ENCODE measurements around the gene SUMF1.
"Not testable (repeated sequence)": the region's sequence is repeated elsewhere in the genome, so short reads cannot be mapped to it uniquely, and the experiment has no call there.

The SUMF1 gene

DNA sequence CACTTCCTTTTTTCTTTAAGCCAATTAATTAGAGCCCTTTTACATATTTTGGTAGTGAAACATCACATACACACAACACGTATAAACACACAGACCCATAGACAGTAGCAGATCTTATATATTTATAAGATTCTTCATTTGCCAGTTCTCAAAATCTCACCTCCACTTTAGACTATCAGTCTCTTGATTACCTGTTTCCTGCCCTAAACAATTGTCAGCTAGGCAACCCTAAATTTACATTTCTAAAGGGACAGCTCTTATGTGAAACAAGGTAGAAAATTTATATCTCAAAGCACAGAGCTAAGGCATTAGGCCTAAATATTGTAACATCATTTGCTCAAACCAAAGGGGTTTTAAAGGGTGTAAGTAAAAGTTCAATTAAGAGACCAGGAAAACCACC is 135.0 kb downstream of the SUMF1 start:
- Histone ChIP-seq H3K27me3 (ENCODE audit: low read depth, low read length) (no peaks in the 10 kb centered on the region), H3K36me3 (ENCODE audit: control insufficient read depth in 1 of 2, insufficient read depth in 2 of 2, low read length in 2 of 2) (peaks cover 0 to 1% of the 10 kb centered on the region in 2 donors), H3K27ac (ENCODE audit: low read length) (no peak overlapping the region), H3K4me1 (ENCODE audit: control insufficient read depth in 1 of 2, insufficient read depth in 2 of 2, low read length in 2 of 2) (no peaks in the 10 kb centered on the region), H3K4me3 (ENCODE audit: low read depth in 1 of 2, low read length in 2 of 2) (no peak overlapping the region), H3K9me3 (ENCODE audit: control insufficient read depth in 1 of 2, low read length in 2 of 2) (no peaks in the 10 kb centered on the region)

DNA sequence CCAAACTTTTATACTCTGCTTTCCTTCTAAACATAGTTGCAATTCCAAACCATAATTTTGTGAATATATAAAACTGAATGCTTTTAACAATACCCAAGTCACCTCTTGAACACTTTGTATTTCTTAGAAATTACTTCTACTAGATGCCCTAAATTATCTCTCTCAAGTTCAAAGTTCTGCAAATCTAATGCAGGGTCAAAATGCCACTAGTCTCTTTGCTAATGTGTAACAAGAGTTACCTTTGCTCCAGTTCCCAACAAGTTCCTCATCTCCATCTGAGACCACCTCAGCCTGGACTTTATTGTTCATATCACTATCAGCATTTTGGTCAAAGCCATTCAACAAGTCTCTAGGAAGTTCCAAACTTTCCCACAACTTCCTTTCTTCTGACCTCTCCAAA is 137.3 kb downstream of the SUMF1 start:
- H3K4me1 ChIP-seq (ENCODE audit: control insufficient read depth in 1 of 2, insufficient read depth in 2 of 2, low read length in 2 of 2); H3K4me3 ChIP-seq (ENCODE audit: low read depth in 1 of 2, low read length in 2 of 2); H3K27ac ChIP-seq (ENCODE audit: low read length); H3K9me3 ChIP-seq (ENCODE audit: control insufficient read depth in 1 of 2, low read length in 2 of 2); H3K36me3 ChIP-seq (ENCODE audit: control insufficient read depth in 1 of 2, insufficient read depth in 2 of 2, low read length in 2 of 2); H3K27me3 ChIP-seq (ENCODE audit: low read depth, low read length): not testable (repeated sequence)

DNA sequence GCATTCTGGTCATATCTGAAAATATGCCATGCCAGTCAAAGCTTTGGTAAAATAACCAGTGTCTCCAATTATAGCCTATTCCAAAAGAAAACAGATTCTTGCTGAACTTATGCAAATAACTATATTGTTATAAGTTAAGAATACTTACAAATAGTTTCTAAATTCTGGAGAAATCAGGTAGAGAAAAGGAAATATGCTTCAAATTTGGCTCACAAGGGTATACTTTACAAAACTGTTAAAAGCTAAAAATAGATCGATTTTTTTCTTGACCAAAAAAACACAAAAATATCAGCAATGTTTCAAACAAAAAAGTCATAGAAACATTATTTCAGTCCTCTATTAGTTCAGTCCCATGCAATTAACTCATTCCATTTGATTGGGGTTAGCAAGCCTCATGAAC is 140.2 kb downstream of the SUMF1 start:
- H3K9me3 ChIP-seq (ENCODE audit: control insufficient read depth in 1 of 2, low read length in 2 of 2), result no peaks in the 10 kb centered on the region
- H3K4me3 ChIP-seq (ENCODE audit: low read depth in 1 of 2, low read length in 2 of 2), result no peak overlapping the region
- peaks cover 0 to 3% of the 10 kb centered on the region in 2 donors for H3K36me3 ChIP-seq (ENCODE audit: control insufficient read depth in 1 of 2, insufficient read depth in 2 of 2, low read length in 2 of 2)
- no peak overlapping the region for H3K27ac ChIP-seq (ENCODE audit: low read length)
- no peaks in the 10 kb centered on the region for H3K27me3 ChIP-seq (ENCODE audit: low read depth, low read length)
- no peaks in the 10 kb centered on the region for H3K4me1 ChIP-seq (ENCODE audit: control insufficient read depth in 1 of 2, insufficient read depth in 2 of 2, low read length in 2 of 2)

DNA sequence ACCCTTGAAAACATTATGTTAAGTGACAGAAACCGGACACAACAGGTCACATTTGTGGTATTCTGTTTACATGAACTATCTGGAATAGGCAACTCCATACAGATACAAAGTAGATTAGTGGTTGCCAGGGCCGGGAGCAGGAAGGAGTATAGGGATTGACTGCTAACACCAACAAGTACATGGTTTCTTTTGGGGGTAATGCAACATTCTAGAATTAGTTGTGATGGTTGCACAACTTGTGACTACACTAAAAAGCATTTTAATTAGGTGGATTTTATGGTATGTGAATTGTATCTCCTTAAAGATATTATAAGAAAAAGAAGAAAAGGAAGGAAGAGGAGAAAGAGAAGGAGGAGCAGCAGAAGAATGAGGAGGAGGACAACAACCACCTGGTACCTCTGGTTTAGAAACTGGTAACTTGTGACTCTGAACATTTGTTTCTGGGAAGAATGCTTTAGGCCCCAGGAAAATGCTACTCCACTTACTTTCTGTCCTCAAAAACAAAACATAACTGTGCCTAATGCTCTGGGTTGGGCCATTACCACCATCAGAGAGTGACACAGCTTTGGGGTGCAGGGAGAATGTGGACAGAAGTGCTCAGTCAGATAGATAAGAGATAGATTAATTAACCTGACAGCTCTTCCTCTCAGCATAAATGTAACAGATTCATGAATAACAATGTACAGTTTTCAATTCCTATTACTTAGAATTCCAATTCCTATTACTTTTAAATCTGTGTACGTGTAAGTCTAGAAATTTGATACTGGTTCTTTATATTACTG is 143.6 kb downstream of the SUMF1 start:
- no peaks in the 10 kb centered on the region for H3K9me3 ChIP-seq (ENCODE audit: control insufficient read depth in 1 of 2, low read length in 2 of 2)
- H3K27me3 ChIP-seq (ENCODE audit: low read depth, low read length), result no peaks in the 10 kb centered on the region
- no peak overlapping the region for H3K4me3 ChIP-seq (ENCODE audit: low read depth in 1 of 2, low read length in 2 of 2)
- H3K4me1 ChIP-seq (ENCODE audit: control insufficient read depth in 1 of 2, insufficient read depth in 2 of 2, low read length in 2 of 2), result peaks cover 0 to 4% of the 10 kb centered on the region in 2 donors
- no peak overlapping the region for H3K27ac ChIP-seq (ENCODE audit: low read length)
- H3K36me3 ChIP-seq (ENCODE audit: control insufficient read depth in 1 of 2, insufficient read depth in 2 of 2, low read length in 2 of 2), result peaks cover 0 to 3% of the 10 kb centered on the region in 2 donors

DNA sequence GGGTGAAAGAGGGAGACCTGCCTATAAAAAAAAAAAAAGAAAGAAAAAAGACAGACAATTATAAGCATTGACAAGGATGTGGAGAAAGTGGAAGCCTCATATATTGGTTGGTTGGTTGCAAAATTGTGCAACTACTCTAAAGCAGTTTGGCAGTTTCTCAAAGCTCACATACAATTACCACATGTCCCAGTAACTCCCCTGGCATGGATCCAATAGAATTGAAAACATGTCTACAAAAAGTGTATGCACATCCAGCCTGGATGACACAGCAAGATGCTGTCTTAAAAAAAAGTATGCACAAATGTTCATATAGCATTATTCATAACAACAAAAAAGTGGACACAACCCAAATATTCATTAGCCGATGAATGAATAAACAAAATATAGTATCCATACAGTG is 144.4 kb downstream of the SUMF1 start:
- Histone ChIP-seq H3K27ac (ENCODE audit: low read length) (no peak overlapping the region), H3K4me3 (ENCODE audit: low read depth in 1 of 2, low read length in 2 of 2) (no peak overlapping the region), H3K9me3 (ENCODE audit: control insufficient read depth in 1 of 2, low read length in 2 of 2) (no peaks in the 10 kb centered on the region), H3K36me3 (ENCODE audit: control insufficient read depth in 1 of 2, insufficient read depth in 2 of 2, low read length in 2 of 2) (peaks cover 0 to 3% of the 10 kb centered on the region in 2 donors), H3K4me1 (ENCODE audit: control insufficient read depth in 1 of 2, insufficient read depth in 2 of 2, low read length in 2 of 2) (peaks cover 0 to 4% of the 10 kb centered on the region in 2 donors), H3K27me3 (ENCODE audit: low read depth, low read length) (no peaks in the 10 kb centered on the region)

DNA sequence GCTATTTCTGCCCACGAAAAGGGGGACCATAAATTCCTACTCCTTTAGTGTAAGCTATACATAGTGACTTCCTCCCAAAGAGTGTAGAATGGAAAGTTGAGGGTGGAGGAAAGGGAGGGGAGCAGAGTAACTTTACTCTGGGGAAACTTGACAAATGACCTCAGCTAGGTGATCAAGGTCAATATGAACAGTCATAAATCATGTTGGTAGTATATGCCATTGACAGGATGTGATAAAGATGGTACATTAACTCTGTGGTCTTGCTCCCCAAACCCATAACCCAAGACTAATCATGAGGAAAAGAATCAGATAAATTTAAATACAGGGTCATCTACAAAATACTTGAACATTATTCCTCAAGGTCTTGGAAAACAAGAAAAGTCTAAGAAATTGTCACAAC is 145.3 kb downstream of the SUMF1 start:
- no peak overlapping the region for H3K27ac ChIP-seq (ENCODE audit: low read length)
- H3K27me3 ChIP-seq (ENCODE audit: low read depth, low read length), result no peaks in the 10 kb centered on the region
- peaks cover 0 to 1% of the 10 kb centered on the region in 2 donors for H3K36me3 ChIP-seq (ENCODE audit: control insufficient read depth in 1 of 2, insufficient read depth in 2 of 2, low read length in 2 of 2)
- no peak overlapping the region for H3K4me3 ChIP-seq (ENCODE audit: low read depth in 1 of 2, low read length in 2 of 2)
- H3K4me1 ChIP-seq (ENCODE audit: control insufficient read depth in 1 of 2, insufficient read depth in 2 of 2, low read length in 2 of 2), result peaks cover 0 to 4% of the 10 kb centered on the region in 2 donors
- H3K9me3 ChIP-seq (ENCODE audit: control insufficient read depth in 1 of 2, low read length in 2 of 2), result no peaks in the 10 kb centered on the region

DNA sequence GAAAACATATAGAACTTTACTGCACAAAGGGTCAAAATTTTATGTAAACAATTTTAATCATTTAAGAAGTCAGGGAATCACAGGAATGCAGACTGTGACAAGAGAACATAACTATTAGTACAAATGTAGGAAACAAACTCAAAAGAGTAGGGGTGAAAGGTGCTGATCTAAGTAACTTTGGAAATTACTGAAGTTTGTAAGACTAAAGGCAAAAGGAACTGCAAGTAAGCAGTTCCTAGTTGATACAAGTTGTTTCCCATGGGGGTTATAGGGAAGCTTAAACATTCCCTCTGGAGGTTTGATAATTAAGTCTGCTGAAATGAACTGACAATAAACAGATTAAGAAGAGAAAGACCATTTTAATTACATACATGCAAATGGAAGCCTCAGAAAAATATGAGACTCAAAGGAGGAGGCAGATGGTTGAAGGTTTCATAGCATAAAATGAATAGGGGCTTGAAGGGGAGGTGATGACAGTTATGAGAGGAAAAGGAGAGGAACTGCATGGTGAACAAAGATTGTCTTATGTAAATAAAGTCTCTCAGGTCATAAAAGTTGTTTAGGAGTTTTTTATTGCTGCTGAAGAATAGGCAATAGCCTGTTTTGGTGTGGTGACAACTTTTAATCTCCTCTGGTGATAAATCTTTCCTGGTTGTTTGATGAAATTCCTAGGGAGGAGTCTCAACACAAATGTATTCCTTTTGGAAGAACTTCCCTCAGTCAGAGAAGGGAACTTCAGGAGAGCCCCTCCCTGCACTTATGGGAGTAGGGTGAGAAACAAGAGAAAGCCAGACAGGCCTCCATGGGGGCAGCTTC is 146.8 kb downstream of the SUMF1 start:
- H3K27me3 ChIP-seq (ENCODE audit: low read depth, low read length), result no peaks in the 10 kb centered on the region
- H3K4me1 ChIP-seq (ENCODE audit: control insufficient read depth in 1 of 2, insufficient read depth in 2 of 2, low read length in 2 of 2), result peaks cover 0 to 4% of the 10 kb centered on the region in 2 donors
- H3K36me3 ChIP-seq (ENCODE audit: control insufficient read depth in 1 of 2, insufficient read depth in 2 of 2, low read length in 2 of 2), result peaks cover 0 to 8% of the 10 kb centered on the region in 2 donors
- H3K27ac ChIP-seq (ENCODE audit: low read length), result no peak overlapping the region
- no peak overlapping the region for H3K4me3 ChIP-seq (ENCODE audit: low read depth in 1 of 2, low read length in 2 of 2)
- no peaks in the 10 kb centered on the region for H3K9me3 ChIP-seq (ENCODE audit: control insufficient read depth in 1 of 2, low read length in 2 of 2)

DNA sequence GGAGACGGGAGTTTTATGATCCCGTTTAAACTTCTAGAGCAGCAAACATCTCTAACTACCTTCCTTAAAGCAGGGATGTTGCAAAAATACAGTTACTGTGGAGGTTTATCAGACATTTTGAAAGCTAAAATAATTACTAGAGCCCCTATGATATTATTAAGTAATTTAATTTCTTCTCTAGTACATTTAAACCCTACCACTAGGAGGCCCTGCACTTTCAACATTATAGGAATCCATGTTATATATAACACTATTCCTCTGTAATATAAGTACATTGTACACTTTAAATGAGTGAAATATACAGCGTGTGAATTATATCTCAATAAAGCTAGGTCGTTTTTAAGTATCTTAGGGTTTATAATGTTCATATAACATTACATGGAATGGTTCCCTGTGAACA is 152.4 kb downstream of the SUMF1 start:
- Histone ChIP-seq H3K9me3 (ENCODE audit: control insufficient read depth in 1 of 2, low read length in 2 of 2) (no peaks in the 10 kb centered on the region), H3K27ac (ENCODE audit: low read length) (no peak overlapping the region), H3K4me3 (ENCODE audit: low read depth in 1 of 2, low read length in 2 of 2) (no peak overlapping the region), H3K27me3 (ENCODE audit: low read depth, low read length) (no peaks in the 10 kb centered on the region), H3K4me1 (ENCODE audit: control insufficient read depth in 1 of 2, insufficient read depth in 2 of 2, low read length in 2 of 2) (no peaks in the 10 kb centered on the region), H3K36me3 (ENCODE audit: control insufficient read depth in 1 of 2, insufficient read depth in 2 of 2, low read length in 2 of 2) (peaks cover 8% of the 10 kb centered on the region in 2 donors)

DNA sequence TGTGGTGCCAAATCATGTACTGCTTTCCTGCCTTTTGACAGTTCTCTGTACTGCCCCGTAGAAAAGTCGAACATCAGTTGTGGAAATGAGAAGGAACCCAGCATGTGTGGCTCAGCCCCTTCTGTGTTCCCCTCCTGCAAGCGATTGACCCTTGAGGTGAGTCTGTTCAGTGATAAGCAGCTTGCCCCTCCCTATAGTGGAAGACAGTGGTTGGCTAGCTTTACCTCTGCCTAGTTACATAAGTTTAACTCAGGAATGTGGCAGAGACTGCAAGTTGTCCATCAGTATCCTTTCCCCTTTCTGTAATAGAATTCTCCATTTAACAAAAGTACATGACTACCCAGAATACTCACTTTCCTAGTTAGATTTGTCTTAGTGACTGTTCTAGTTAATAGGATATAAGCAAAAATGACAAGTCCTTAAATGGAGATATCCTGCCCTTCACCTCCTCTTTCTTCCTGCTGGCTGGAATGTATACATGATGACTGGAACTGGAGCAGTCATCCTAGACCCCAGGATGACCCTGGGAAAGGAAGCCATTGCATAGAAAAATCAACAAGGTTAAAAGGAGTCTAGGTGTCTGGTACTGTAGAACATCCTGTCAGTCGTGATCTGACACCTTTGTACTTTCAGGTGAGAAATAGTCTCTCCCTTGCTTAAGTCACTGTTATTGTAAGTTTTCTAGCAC is 153.3 kb downstream of the SUMF1 start:
- Histone ChIP-seq H3K27me3 (ENCODE audit: low read depth, low read length) (no peaks in the 10 kb centered on the region), H3K9me3 (ENCODE audit: control insufficient read depth in 1 of 2, low read length in 2 of 2) (no peaks in the 10 kb centered on the region), H3K27ac (ENCODE audit: low read length) (no peak overlapping the region), H3K4me3 (ENCODE audit: low read depth in 1 of 2, low read length in 2 of 2) (no peak overlapping the region), H3K4me1 (ENCODE audit: control insufficient read depth in 1 of 2, insufficient read depth in 2 of 2, low read length in 2 of 2) (no peaks in the 10 kb centered on the region), H3K36me3 (ENCODE audit: control insufficient read depth in 1 of 2, insufficient read depth in 2 of 2, low read length in 2 of 2) (peaks cover 8% of the 10 kb centered on the region in 2 donors)

DNA sequence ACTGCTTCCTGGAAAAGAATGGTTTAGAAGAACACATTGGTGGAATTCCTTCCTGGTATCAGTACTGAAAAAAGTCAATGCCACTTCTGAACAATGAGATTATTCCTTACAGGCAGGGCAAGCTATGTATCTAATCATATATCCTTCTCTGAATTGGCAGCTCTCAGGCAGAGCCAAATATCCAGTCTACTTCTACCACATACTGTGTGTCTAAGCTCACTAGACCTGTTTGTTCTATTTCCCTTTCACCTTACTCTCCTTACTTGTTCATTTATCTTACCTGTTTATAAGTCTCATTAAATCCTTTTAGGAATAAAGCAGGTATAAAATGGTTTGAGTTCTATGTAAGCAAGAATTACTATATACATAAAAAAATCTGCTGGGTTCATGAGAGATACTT is 155.6 kb downstream of the SUMF1 start:
- H3K36me3 ChIP-seq (ENCODE audit: control insufficient read depth in 1 of 2, insufficient read depth in 2 of 2, low read length in 2 of 2), result peaks cover 4 to 8% of the 10 kb centered on the region in 2 donors
- H3K4me3 ChIP-seq (ENCODE audit: low read depth in 1 of 2, low read length in 2 of 2), result no peak overlapping the region
- no peak overlapping the region for H3K27ac ChIP-seq (ENCODE audit: low read length)
- H3K9me3 ChIP-seq (ENCODE audit: control insufficient read depth in 1 of 2, low read length in 2 of 2), result no peaks in the 10 kb centered on the region
- H3K4me1 ChIP-seq (ENCODE audit: control insufficient read depth in 1 of 2, insufficient read depth in 2 of 2, low read length in 2 of 2), result peaks cover 0 to 19% of the 10 kb centered on the region in 2 donors
- H3K27me3 ChIP-seq (ENCODE audit: low read depth, low read length), result no peaks in the 10 kb centered on the region

All from muscle layer of duodenum (tissue), 2 donors.